ENCODE results near the gene FIGN. TPM values are rescaled to one million over a fixed set of nuclear protein-coding genes. Genes with fewer than 3 reads are reported as not detected.
A peak's percentile ranks its signal among the peaks of the same experiment; 100 is the strongest.

The FIGN gene
- total RNA-seq, 1 donor from 2014 or later = 41.1 TPM

DNA sequence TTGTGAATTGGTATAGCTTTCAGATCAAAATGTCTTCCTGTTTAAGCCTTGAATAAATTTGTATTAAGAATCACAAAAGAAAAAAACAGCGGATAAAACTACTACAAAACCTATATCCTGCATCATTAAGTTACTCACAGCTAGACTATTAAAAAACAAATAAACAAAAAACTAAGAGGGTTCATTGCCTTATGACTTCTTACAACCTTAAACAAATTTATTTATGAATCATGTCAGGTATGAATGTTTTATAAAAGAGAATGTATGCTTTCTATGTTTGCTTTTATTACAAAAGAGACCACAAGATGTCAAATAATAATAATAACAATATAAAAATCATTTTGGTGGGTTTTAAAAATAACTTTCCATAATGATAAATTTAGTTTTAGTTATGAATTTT lies 109.6 kb downstream of the FIGN start:
- Mint-ChIP-seq H3K4me3 (no peak overlapping the region), H3K9me3 (peaks cover 1% of the 10 kb centered on the region), H3K27me3 (ENCODE audit: insufficient read depth, low read depth) (peaks cover 2% of the 10 kb centered on the region), H3K36me3 (peaks cover 5% of the 10 kb centered on the region), H3K4me1 (peaks cover 15% of the 10 kb centered on the region), H3K27ac (no peak overlapping the region)
- DNase-seq (ENCODE audit: low spot score) = no peak
- Histone ChIP-seq H3K27ac (no peak overlapping the region), H3K36me3 (no peaks in the 10 kb centered on the region), H3K9me3 (ENCODE audit: low read depth) (no peaks in the 10 kb centered on the region), H2AFZ (replicated peaks) (no peak overlapping the region), H3K4me2 (no peak overlapping the region), H3F3A (ENCODE audit: low read depth) (no peaks in the 10 kb centered on the region), H3K4me1 (peaks cover 25% of the 10 kb centered on the region), H4K20me1 (ENCODE audit: low read depth) (no peaks in the 10 kb centered on the region), H3K27me3 (no peaks in the 10 kb centered on the region), H3K79me2 (ENCODE audit: low read depth) (peaks cover 66% of the 10 kb centered on the region), H3K9ac (no peak overlapping the region), H3K4me3 (no peak overlapping the region)
- TF ChIP-seq, protein P1, sequence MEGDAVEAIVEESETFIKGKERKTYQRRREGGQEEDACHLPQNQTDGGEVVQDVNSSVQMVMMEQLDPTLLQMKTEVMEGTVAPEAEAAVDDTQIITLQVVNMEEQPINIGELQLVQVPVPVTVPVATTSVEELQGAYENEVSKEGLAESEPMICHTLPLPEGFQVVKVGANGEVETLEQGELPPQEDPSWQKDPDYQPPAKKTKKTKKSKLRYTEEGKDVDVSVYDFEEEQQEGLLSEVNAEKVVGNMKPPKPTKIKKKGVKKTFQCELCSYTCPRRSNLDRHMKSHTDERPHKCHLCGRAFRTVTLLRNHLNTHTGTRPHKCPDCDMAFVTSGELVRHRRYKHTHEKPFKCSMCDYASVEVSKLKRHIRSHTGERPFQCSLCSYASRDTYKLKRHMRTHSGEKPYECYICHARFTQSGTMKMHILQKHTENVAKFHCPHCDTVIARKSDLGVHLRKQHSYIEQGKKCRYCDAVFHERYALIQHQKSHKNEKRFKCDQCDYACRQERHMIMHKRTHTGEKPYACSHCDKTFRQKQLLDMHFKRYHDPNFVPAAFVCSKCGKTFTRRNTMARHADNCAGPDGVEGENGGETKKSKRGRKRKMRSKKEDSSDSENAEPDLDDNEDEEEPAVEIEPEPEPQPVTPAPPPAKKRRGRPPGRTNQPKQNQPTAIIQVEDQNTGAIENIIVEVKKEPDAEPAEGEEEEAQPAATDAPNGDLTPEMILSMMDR (IDR thresholded peaks at IDR 0.05) = no peak
- TF ChIP-seq EZH2 (IDR thresholded peaks at IDR 0.05) (no peak), EZH2phosphoT487 (IDR thresholded peaks at IDR 0.05) (no peak)

DNA sequence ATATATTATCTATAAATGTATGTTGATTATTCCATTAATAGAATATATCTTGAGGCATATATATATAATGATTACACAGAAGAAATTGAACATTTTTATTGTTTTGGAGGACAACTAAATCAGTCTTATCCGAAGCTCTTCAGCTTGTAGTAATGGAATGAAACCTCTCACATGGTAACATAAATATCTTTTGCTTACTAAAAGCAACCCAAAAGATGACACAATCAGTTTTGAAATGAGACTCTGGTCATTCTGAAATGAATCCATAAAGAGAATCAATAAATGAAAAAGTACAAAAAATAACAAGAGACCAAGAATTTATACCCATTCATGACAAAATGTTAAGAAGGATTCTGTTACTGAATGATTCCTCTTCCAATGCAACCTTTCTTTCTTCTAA lies 110.2 kb downstream of the FIGN start:
- H3K36me3 Mint-ChIP-seq = peaks cover 2% of the 10 kb centered on the region
- Histone ChIP-seq H3K79me2 (ENCODE audit: low read depth) (peaks cover 67% of the 10 kb centered on the region), H3K36me3 (no peaks in the 10 kb centered on the region), H2AFZ (replicated peaks) (no peak overlapping the region), H3K4me2 (no peak overlapping the region), H4K20me1 (ENCODE audit: low read depth) (no peaks in the 10 kb centered on the region), H3K9me3 (ENCODE audit: low read depth) (no peaks in the 10 kb centered on the region), H3K27ac (peak overlapping the region; percentile 33), H3F3A (ENCODE audit: low read depth) (no peaks in the 10 kb centered on the region), H3K4me1 (peaks cover 29% of the 10 kb centered on the region), H3K4me3 (no peak overlapping the region), H3K27me3 (no peaks in the 10 kb centered on the region), H3K9ac (no peak overlapping the region)
- H3K27me3 Mint-ChIP-seq (ENCODE audit: insufficient read depth, low read depth) = no peaks in the 10 kb centered on the region
- TF ChIP-seq, protein P1 (IDR thresholded peaks at IDR 0.05) = no peak
- TF ChIP-seq EZH2 (IDR thresholded peaks at IDR 0.05) (no peak), EZH2phosphoT487 (IDR thresholded peaks at IDR 0.05) (no peak)
- no peaks in the 10 kb centered on the region for H3K9me3 Mint-ChIP-seq
- no peak for DNase-seq (ENCODE audit: low spot score)
- no peak overlapping the region for H3K4me3 Mint-ChIP-seq
- no peak overlapping the region for H3K27ac Mint-ChIP-seq
- H3K4me1 Mint-ChIP-seq = peaks cover 18% of the 10 kb centered on the region

DNA sequence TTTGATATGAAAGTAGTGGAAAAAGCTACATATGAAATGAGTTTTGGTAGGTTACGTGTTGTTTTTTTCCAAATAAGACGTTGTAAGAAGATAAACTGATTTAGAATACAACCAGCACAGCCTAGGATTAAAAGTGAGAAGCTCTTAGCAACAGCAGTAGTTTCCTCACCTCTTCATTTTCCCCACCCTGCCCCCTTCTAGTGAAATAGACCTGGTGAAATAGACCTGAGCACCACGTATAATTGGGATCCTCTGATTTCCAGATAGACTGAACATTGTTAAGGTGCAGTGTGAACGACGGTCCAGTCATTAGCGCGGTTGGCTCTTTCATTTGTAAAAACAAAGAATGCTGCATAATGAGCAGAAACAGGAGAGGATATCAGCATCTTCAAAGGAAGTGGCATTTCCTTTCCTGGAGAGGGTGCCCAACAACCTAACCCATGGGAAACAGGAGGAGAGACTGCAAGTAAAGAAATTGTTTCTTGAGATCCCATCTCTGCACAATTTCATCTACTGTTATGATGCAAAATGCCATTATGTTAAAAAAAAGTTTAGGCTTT lies 114.3 kb downstream of the FIGN start:
- TF ChIP-seq EZH2phosphoT487 (IDR thresholded peaks at IDR 0.05) (no peak), EZH2 (IDR thresholded peaks at IDR 0.05) (no peak)
- TF ChIP-seq, protein P1 (IDR thresholded peaks at IDR 0.05) = no peak
- no peaks in the 10 kb centered on the region for H3K27me3 Mint-ChIP-seq (ENCODE audit: insufficient read depth, low read depth)
- H3K27me3 ChIP-seq = no peaks in the 10 kb centered on the region
- H3K27ac Mint-ChIP-seq = peak overlapping the region; percentile 21
- H3K4me1 ChIP-seq = peaks cover 43% of the 10 kb centered on the region
- H3K4me3 Mint-ChIP-seq = no peak overlapping the region
- no peaks in the 10 kb centered on the region for H4K20me1 ChIP-seq (ENCODE audit: low read depth)
- no peaks in the 10 kb centered on the region for H3K36me3 ChIP-seq
- peak overlapping the region; percentile 25 for H3K4me2 ChIP-seq
- H3K4me1 Mint-ChIP-seq = peaks cover 30% of the 10 kb centered on the region
- no peak overlapping the region for H3K4me3 ChIP-seq
- no peak overlapping the region for H2AFZ ChIP-seq (replicated peaks)
- no peaks in the 10 kb centered on the region for H3K9me3 Mint-ChIP-seq
- peak; percentile 14 for DNase-seq (ENCODE audit: low spot score)
- H3K9me3 ChIP-seq (ENCODE audit: low read depth) = no peaks in the 10 kb centered on the region
- H3F3A ChIP-seq (ENCODE audit: low read depth) = no peaks in the 10 kb centered on the region
- H3K27ac ChIP-seq = no peak overlapping the region
- peaks cover 4% of the 10 kb centered on the region for H3K36me3 Mint-ChIP-seq
- peaks cover 84% of the 10 kb centered on the region for H3K79me2 ChIP-seq (ENCODE audit: low read depth)
- no peak overlapping the region for H3K9ac ChIP-seq

All from neural progenitor cell (in vitro differentiated cells).